ENCODE results near the gene SORCS1.
"Not testable (repeated sequence)": the region's sequence is repeated elsewhere in the genome, so short reads cannot be mapped to it uniquely, and the experiment has no call there.

SORCS1 gene

DNA sequence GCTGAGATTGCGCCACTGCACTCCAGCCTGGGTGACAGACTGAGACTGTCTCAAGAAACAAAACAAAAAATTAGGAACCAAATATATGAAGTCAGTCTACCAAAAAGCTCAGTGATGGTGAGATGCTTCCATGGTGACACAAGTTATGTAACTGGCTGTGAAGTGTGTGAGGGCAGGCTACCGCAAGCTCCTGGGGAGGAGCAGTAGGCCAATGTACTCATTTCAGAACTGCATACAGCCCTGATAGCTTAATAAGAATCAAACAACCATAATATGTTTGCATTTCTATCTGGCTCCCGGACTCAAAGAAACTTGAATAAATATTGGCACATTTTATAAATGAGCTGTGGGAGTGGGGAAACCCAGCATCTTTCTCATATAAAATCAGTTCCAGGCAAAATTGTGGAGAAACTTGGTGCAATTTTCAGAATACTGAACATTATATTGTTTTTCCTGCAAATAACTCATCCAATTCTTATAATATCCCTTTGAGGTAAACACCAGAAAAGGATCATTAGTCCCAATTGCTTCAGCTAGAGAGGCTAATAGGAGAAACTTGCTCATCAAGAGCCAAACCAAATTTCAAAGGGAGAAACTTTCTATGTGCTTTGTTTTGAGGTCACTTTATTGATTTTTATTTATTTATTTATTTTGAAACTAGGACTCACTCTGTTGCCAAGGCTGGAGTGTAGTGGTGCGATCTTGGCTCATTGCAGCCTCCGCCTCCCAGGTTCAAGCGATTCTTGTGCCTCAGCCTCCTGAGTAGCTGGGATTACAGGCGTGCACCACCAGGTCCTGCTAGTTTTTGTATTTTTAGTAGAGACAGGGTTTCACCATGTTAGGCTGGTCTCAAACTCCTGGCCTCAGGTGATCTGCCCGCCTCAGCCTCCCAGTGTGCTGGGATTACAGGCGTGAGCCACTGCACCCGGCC is 127.0 kb downstream of the SORCS1 start:
- no peak for DNase-seq

GRCh38 chr10:107033799-107034422 is 130.6 kb downstream of the SORCS1 start:
- DNase-seq = no peak

- no peak for DNase-seq
Measured at GRCh38 chr10:107032700-107033401, 131.7 kb downstream of the SORCS1 start.

- no peak for DNase-seq
Measured at GRCh38 chr10:107031931-107032699, 132.4 kb downstream of the SORCS1 start.

- no peak for DNase-seq
Measured at GRCh38 chr10:107028236-107028635, 136.3 kb downstream of the SORCS1 start.

DNA sequence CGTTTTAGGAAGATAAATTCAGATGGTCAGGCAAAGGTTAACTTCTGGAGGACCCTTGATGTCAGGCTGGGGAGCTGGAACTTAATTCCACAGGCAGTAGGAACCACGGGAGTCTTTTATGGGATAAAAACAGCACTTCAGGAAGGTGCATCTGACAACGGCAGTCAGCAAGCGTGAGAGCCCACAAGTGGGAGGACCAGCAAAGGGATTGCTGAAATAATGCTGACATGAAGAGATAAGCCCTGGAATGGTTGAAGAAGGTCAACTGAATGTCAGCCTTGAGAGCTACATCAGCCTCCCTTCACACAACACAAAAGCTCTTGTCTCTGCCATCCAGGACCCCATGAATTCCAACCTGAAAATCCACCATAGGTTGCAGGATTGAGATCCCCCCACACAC is 138.8 kb downstream of the SORCS1 start:
- no peak for DNase-seq

- not testable (repeated sequence) for DNase-seq
Measured at GRCh38 chr10:107024033-107024432, 140.5 kb downstream of the SORCS1 start.

GRCh38 chr10:107022600-107023354 is 141.7 kb downstream of the SORCS1 start:
- DNase-seq = no peak

DNA sequence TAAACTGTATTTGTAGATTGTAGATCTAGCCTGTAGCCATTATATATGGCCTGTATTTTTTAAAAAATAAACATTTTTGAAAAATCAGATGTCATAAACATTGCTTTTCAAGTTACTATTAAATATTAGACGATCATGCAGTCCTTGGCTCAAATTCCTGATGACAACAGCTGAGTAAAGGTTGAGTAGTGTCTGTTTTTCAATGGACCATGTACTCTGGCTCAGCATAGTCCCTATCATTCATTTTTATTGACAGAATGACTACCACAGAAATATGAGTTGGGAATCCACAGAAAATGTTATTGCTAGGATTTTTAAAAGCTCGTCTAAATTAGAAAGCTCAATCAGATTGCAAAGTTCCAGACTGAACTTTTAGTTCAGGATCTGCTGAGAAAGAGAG is 145.4 kb downstream of the SORCS1 start:
- DNase-seq = no peak

GRCh38 chr10:107013258-107014006 is 151.1 kb downstream of the SORCS1 start:
- DNase-seq = no peak

- no peak for DNase-seq
Measured at GRCh38 chr10:107011992-107012391, 152.5 kb downstream of the SORCS1 start.

- no peak for DNase-seq
Measured at GRCh38 chr10:107011105-107011504, 153.4 kb downstream of the SORCS1 start.

DNA sequence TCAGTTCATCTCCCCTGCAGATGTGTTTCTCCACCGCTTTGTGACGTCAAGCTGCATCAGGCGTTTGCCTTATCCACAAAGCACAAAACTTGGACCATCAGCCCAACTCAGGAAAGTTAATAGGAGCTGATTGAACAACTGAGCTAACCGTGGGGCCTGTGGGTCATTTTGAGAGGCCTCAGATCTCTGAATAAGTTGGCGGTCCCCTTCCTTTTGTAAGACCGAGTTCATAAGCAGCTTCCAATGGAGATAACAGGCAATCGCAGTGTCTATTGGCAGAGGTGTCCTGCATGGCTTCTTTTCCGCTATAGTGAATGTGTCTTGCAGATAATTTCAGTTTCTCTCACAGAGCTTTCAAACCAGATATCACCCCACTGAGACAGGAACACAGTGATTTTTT is 154.0 kb downstream of the SORCS1 start:
- DNase-seq = no peak

GRCh38 chr10:107004362-107004761 is 160.1 kb downstream of the SORCS1 start:
- no peak for DNase-seq

- no peak for DNase-seq
Measured at GRCh38 chr10:107002068-107002467, 162.4 kb downstream of the SORCS1 start.

- DNase-seq = no peak
Measured at GRCh38 chr10:106999118-106999707, 165.3 kb downstream of the SORCS1 start.

DNA sequence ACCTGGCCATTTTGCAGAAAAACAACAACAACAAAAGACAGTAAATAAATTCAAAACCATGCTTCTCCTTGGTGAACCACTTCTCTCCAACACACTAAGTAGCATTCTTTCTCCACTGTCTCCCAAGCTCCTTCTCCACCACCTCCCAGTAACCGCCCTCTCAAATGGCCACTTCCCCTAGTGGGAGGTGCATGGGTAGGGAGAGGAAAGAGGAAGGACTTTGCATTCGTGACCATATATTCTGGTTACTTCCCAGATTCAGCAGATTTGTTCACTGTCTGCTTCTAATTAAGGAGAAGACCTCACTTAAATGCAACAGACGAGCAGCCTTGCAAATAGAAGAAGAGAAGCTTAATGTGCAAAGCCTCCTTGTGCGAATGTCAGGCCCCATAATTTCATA is 166.8 kb downstream of the SORCS1 start:
- DNase-seq = no peak

DNA sequence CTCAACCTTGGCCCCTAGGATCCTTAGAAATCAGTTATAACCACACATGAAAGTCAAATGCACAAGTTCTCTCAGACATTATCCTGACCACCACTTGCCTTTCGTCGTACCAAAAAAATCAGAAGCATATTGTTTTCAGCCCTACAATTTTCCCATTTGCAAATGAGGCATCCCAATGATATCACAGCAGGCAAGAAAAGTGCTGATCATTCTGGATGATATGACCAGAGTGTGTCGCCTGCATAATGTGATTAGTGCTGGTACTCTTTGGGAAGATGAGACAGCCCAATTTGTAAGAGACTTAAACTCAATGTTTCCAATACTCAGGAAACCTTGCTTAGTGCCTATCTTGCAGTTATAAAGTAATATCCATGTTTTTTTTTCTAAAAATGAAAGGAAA is 168.0 kb downstream of the SORCS1 start:
- DNase-seq = no peak

DNA sequence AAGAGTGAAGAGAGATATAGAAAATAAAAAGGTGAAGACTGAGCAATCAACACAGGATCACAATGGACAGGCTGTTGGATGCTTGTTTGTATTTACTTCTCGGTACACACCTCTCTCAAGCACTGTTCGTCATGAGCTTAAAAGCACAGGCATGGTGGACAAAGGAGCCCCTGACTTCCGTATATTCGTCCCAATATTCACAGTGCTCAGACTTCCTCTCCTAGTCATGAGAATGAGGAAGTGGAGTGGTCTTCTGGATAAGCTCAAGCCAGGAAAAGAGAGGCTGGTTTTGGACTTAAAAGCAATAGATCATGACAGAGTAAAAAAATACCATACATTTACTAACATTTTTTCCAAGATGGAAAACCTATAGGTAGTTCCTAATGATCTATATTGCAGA is 172.5 kb downstream of the SORCS1 start:
- DNase-seq = no peak

GRCh38 chr10:106991091-106991490 is 173.4 kb downstream of the SORCS1 start:
- DNase-seq = no peak

DNA sequence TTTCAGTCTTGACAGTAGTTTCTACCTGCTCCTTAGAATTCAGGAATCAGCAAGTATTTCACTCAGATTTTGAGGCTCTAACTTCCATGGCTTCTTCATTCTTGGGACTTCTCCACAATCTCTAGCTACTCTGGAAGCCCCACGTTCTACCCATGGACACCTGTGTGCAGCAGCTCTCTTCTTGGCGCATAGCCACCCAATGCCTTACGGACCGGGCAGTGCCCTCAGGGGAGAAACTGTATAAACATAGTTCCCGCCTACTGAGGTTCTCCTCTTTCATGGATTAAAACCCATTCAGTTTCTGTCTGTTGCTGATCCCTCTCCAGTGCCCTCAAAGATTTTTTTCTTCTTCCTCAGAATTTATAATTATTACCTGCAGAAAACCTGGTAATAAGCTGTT is 177.1 kb downstream of the SORCS1 start:
- DNase-seq = no peak

Data from activated CD4-positive, alpha-beta T cell treated with anti-CD3 and anti-CD28 coated beads, Interleukin-10, Interleukin-2, amounts not matched to agents 100 ng/mL and 50 ng/mL, durations not matched to agents 16 hours and 8 hours (primary cell).